Neural cell (in vitro differentiated cells): ENCODE results near the gene TNFRSF8.

ENCODE experiments used
- CTCF ChIP-seq: fragments of 450-650 bp; IDR thresholded peaks from 2 replicates; pipeline ENCODE4 v1.5.1; 2014; ENCODE audit warnings: antibody characterized with exemption, mild to moderate bottlenecking, moderate library complexity; ENCODE audit not compliant: poor library complexity, severe bottlenecking
- EP300 ChIP-seq: fragments of 450-650 bp; conservative IDR thresholded peaks from 2 replicates; pipeline ENCODE4 v1.6.1; 2014; ENCODE audit warnings: antibody characterized with exemption, mild to moderate bottlenecking, moderate library complexity; ENCODE audit not compliant: poor library complexity, severe bottlenecking
- EZH2 ChIP-seq: fragments of 200-600, 300-800 bp; shearing (Covaris generic), sonication (generic); IDR thresholded peaks from 2 replicates; pipeline ENCODE4 v1.6.1; 2014; ENCODE audit warnings: antibody characterized with exemption, low read length, borderline replicate concordance, mild to moderate bottlenecking; ENCODE audit not compliant: insufficient read depth, poor library complexity, severe bottlenecking
- RAD21 ChIP-seq: fragments of 450-650 bp; conservative IDR thresholded peaks from 2 replicates; pipeline ENCODE4 v1.6.1; 2014; ENCODE audit warnings: antibody characterized with exemption, mild to moderate bottlenecking, moderate library complexity
- SMC3 ChIP-seq: fragments of 450-650 bp; conservative IDR thresholded peaks from 2 replicates; pipeline ENCODE4 v1.6.1; 2014; ENCODE audit warnings: antibody characterized with exemption, mild to moderate bottlenecking, moderate library complexity; ENCODE audit not compliant: poor library complexity

GRCh38 chr1:12170263-12170671, 107.2 kb downstream of the TNFRSF8 start:
- TF ChIP-seq CTCF (no peak), SMC3 (no peak), EP300 (no peak), RAD21 (no peak), EZH2 (no peak)
